C4-2B (cell line): Measurements from ENCODE around the gene ACADVL.

Experiments
- ZFX ChIP-seq: fragments of 450-650 bp; IDR thresholded peaks from 2 replicates; pipeline ENCODE4 v1.6.1; 2017
- TF ChIP-seq, protein P1 (sequence below): fragments of 450-650 bp; conservative IDR thresholded peaks from 2 replicates; pipeline ENCODE4 v1.5.1; 2017; ENCODE audit warnings: mild to moderate bottlenecking

DNA sequence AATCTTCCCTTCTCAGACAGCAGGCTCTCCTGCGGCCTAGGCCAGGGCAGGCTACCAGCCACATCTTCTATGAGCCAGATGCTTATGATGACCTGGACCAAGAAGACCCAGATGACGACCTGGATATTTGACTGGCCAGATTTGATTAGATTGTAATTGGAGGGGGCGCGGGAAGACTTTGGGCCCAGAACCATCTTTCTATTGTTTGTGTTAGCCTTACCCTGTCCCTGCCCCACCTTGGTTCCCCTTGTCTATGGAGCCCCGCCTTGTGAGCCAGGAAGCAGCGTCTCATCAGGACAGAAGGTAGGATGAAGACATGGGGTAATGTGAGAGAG, 39.8 kb downstream of the ACADVL start:
- TF ChIP-seq ZFX, result no peak
- TF ChIP-seq, protein P1, sequence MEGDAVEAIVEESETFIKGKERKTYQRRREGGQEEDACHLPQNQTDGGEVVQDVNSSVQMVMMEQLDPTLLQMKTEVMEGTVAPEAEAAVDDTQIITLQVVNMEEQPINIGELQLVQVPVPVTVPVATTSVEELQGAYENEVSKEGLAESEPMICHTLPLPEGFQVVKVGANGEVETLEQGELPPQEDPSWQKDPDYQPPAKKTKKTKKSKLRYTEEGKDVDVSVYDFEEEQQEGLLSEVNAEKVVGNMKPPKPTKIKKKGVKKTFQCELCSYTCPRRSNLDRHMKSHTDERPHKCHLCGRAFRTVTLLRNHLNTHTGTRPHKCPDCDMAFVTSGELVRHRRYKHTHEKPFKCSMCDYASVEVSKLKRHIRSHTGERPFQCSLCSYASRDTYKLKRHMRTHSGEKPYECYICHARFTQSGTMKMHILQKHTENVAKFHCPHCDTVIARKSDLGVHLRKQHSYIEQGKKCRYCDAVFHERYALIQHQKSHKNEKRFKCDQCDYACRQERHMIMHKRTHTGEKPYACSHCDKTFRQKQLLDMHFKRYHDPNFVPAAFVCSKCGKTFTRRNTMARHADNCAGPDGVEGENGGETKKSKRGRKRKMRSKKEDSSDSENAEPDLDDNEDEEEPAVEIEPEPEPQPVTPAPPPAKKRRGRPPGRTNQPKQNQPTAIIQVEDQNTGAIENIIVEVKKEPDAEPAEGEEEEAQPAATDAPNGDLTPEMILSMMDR, result no peak
